ENCODE measurements around the gene GNB3. TPM values are rescaled to one million over a fixed set of nuclear protein-coding genes. Genes with fewer than 3 reads are reported as not detected.

Gene GNB3
- total RNA-seq, 2 experiments from 2014 or later, result 5.0 to 23.7 TPM

- no peak overlapping the region for H2AFZ ChIP-seq (ENCODE audit: low read length)
- ChIA-PET CTCF (ENCODE audit: unreplicated experiment) (interaction anchor here (0.7 to 3.2 kb wide), 3 partner anchors 10 to 25 kb away, joined by 4 to 14 read pairs (median 4); partner anchors contain the start of genes CDCA3, TPI1 and USP5), POLR2A (interaction anchor here (0.5 to 4.4 kb wide), 3 partner anchors 10 to 398 kb away, joined by 3 to 101 read pairs (median 3); partner anchors contain the start of genes CDCA3 and USP5)
- BruUV-seq (replicated peaks), result no TSS peak
- no peak for DNase-seq (ENCODE audit: low spot score)
- intact Hi-C loops (cut with micrococcal nuclease; ENCODE audit: unreplicated experiment), result no loop called here
- H4K20me1 ChIP-seq (ENCODE audit: insufficient read depth, low read length), result no peaks in the 10 kb centered on the region
- H3K4me1 ChIP-seq (ENCODE audit: insufficient read depth, low read length, poor library complexity, severe bottlenecking), result peaks cover 55% of the 10 kb centered on the region
- no peaks in the 10 kb centered on the region for H3K9me2 ChIP-seq (ENCODE audit: insufficient read depth, low read length)
- TF ChIP-seq CTCF (conservative IDR thresholded peaks at IDR 0.05; ENCODE audit: low read length) (no peak), EZH2phosphoT487 (IDR thresholded peaks at IDR 0.05; ENCODE audit: borderline replicate concordance, low read depth, low read length) (no peak)
- H3K36me3 ChIP-seq (ENCODE audit: insufficient read depth, low read length), result peaks cover 27% of the 10 kb centered on the region
- no peaks in the 10 kb centered on the region for H3K79me2 ChIP-seq (ENCODE audit: insufficient read depth, low read depth, low read length)
- H3K4me2 ChIP-seq (ENCODE audit: low read length), result no peak overlapping the region
- H3K9me3 ChIP-seq (ENCODE audit: low read length), result no peaks in the 10 kb centered on the region
- no peak overlapping the region for H3K27ac ChIP-seq (ENCODE audit: low read depth, low read length, poor library complexity, severe bottlenecking)
- H3K4me3 ChIP-seq (ENCODE audit: low read depth, low read length, poor library complexity, severe bottlenecking), result no peak overlapping the region
Measured at GRCh38 chr12:6842075-6842474, 1.4 kb downstream of the GNB3 start.

- no peaks in the 10 kb centered on the region for H3K9me3 ChIP-seq (ENCODE audit: low read length)
- no peak overlapping the region for H3K27ac ChIP-seq (ENCODE audit: low read depth, low read length, poor library complexity, severe bottlenecking)
- ChIA-PET POLR2A (interaction anchor here (0.6 to 1.0 kb wide), 3 partner anchors 8 to 150 kb away, joined by 3 to 5 read pairs (median 3); partner anchors contain the start of genes CDCA3 and USP5), CTCF (ENCODE audit: unreplicated experiment) (interaction anchor here (0.8 to 3.2 kb wide), 2 partner anchors 8 to 30 kb away, joined by 3 to 14 read pairs; partner anchors contain the start of genes CDCA3, SPSB2 and USP5)
- H3K9me2 ChIP-seq (ENCODE audit: insufficient read depth, low read length), result no peaks in the 10 kb centered on the region
- H3K4me3 ChIP-seq (ENCODE audit: low read depth, low read length, poor library complexity, severe bottlenecking), result no peak overlapping the region
- no peaks in the 10 kb centered on the region for H3K79me2 ChIP-seq (ENCODE audit: insufficient read depth, low read depth, low read length)
- peak; percentile 68 for DNase-seq (ENCODE audit: low spot score)
- H3K36me3 ChIP-seq (ENCODE audit: insufficient read depth, low read length), result peaks cover 39% of the 10 kb centered on the region
- peak overlapping the region; percentile 30; the same call in 1 of the 2 replicates for H3K4me2 ChIP-seq (ENCODE audit: low read length)
- intact Hi-C loops (cut with micrococcal nuclease; ENCODE audit: unreplicated experiment), result no loop called here
- no peaks in the 10 kb centered on the region for H4K20me1 ChIP-seq (ENCODE audit: insufficient read depth, low read length)
- no peak overlapping the region for H2AFZ ChIP-seq (ENCODE audit: low read length)
- no peak for TF ChIP-seq EZH2phosphoT487 (IDR thresholded peaks at IDR 0.05; ENCODE audit: borderline replicate concordance, low read depth, low read length)
- peak; percentile 55 for TF ChIP-seq CTCF (conservative IDR thresholded peaks at IDR 0.05; ENCODE audit: low read length)
- BruUV-seq (replicated peaks), result no TSS peak
- H3K4me1 ChIP-seq (ENCODE audit: insufficient read depth, low read length, poor library complexity, severe bottlenecking), result peaks cover 49% of the 10 kb centered on the region
Measured at GRCh38 chr12:6843118-6843902, 2.6 kb downstream of the GNB3 start.

GRCh38 chr12:6845395-6845794 is 4.7 kb downstream of the GNB3 start:
- H3K4me3 ChIP-seq (ENCODE audit: low read depth, low read length, poor library complexity, severe bottlenecking), result no peak overlapping the region
- peaks cover 50% of the 10 kb centered on the region for H3K4me1 ChIP-seq (ENCODE audit: insufficient read depth, low read length, poor library complexity, severe bottlenecking)
- peaks cover 16% of the 10 kb centered on the region for H3K79me2 ChIP-seq (ENCODE audit: insufficient read depth, low read depth, low read length)
- no peak for TF ChIP-seq CTCF (conservative IDR thresholded peaks at IDR 0.05; ENCODE audit: low read length)
- no peak for TF ChIP-seq EZH2phosphoT487 (IDR thresholded peaks at IDR 0.05; ENCODE audit: borderline replicate concordance, low read depth, low read length)
- no peak overlapping the region for H2AFZ ChIP-seq (ENCODE audit: low read length)
- BruUV-seq (replicated peaks), result no TSS peak
- DNase-seq (ENCODE audit: low spot score), result no peak
- H3K9me2 ChIP-seq (ENCODE audit: insufficient read depth, low read length), result no peaks in the 10 kb centered on the region
- intact Hi-C loops (cut with micrococcal nuclease; ENCODE audit: unreplicated experiment), result no loop called here
- H3K36me3 ChIP-seq (ENCODE audit: insufficient read depth, low read length), result peaks cover 60% of the 10 kb centered on the region
- ChIA-PET POLR2A (no interaction called here), CTCF (ENCODE audit: unreplicated experiment) (no interaction called here)
- no peaks in the 10 kb centered on the region for H3K9me3 ChIP-seq (ENCODE audit: low read length)
- H3K4me2 ChIP-seq (ENCODE audit: low read length), result no peak overlapping the region
- H4K20me1 ChIP-seq (ENCODE audit: insufficient read depth, low read length), result no peaks in the 10 kb centered on the region
- H3K27ac ChIP-seq (ENCODE audit: low read depth, low read length, poor library complexity, severe bottlenecking), result no peak overlapping the region
